NCI-H2081 (cell line): ENCODE data around the gene MYO7B.
"Not testable (repeated sequence)": the region's sequence is repeated elsewhere in the genome, so short reads cannot be mapped to it uniquely, and the experiment has no call there.

Experiments
- DNase-seq, 2 experiments: peaks; one replicate each; lab custom pipeline; 2025; lab: John Stamatoyannopoulos, UW

The MYO7B gene

GRCh38 chr2:127523269-127523939 lies 12.1 kb upstream of the MYO7B start:
- DNase-seq = no peak

- not testable (repeated sequence) for DNase-seq
These were observed 11.2 kb upstream of the MYO7B start for GRCh38 chr2:127524198-127524834.

DNA sequence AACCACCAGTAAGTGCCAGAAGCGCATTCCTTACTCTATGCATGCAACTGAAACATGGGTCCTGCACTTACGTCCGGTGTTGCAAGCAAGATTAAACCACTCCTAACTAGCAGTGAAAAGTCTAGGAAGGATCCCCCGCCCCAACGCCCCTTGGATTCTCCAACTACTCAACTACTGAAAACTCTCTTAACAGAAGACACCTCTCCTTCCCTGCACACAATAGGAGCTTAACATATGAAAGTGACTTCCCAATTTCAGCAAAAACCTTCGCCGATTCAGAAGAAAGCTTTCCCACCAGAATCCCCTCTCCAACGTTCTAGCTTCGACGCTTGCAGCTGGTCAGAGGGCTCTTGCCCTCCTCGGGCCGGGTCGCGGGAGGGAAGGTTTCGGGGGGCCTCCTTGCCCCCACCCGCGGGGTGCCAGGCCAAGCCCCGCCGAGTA lies 9.8 kb upstream of the MYO7B start:
- DNase-seq = no peak

DNA sequence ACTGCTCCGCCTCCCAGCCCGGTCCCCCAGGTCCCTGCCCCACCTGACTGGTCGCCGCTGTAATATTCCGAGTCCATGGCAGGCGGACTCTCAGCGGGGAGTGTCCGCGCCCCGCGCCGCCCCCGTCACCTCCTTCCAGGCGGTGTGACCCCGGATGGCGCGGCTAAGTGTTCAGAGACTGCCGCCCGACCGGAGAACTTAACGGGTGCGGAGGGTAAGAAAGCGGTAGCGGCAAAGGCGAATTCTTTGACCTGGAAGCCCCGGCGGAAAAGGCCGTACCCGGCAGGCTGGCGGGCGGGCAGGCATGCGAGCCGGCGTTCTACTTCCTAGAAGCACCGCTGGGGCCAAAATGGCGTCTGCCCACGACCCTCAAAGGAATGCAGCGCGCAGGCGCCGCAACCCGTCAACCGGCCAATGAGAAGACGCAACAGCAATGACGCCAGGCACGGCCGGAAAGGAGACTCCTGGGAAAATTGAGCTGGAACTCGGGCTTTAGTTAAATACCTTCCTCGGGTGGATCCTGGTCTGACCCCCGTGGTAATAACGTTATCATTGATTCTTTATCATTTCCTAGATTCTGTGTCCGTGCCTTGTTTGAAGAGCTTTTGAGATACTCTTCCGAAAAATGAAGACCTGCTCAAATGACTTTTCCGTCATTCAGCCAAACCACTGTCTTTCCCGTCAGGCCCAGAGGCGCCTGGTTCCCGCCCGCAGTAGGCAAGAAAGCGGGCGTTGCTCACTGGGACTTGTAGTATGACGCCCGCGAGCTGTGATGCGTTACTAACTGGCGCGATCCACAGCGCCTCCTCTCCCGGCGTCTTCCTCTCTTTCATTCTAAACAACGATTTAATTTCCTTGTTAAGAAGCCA lies 9.1 kb upstream of the MYO7B start, which contains the start of gene IWS1:
TSS of gene IWS1 (minus strand) at position 358 of the 869 bp plus-strand sequence. CDS start at position 77, 281 bp downstream.
- DNase-seq = peak; percentile 92 to 97

DNA sequence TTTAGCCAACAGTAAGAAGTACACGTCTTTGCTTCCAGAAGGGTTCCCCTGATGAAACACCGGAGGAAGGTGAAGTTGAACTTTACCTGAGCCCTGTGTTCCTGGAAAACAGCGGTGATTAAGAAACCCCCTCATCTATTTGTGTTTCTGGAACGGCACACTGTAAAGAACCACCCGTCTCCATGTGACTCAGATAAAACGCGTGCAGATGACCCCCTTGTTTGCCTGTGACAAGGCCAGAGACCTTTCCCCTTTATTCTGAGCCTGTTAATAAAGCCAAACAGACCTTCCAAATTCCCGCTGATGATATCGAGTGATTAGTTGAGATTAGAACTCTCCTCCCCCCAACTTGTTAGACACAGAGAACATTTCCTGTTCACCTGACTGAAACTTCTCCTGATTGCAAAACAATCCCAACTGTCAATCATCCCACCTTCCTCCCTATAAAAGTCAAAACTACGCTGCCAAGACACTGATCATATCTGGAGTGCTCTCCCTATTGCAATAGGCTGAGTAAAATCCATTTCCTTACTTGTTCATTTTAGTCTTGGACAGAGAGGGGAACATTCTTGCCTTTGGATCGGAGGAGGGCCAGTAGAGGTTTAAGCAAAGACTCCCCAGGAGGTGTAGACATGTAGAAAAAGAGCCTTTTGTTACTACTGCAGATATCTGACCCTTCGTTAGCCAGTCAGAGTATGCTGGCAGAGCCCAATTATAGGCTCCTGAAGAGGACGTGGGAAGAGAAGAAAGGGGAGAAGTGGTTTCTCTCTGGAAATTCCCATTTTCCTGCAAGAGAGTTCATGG lies 8.3 kb upstream of the MYO7B start:
- no peak for DNase-seq

- no peak for DNase-seq
These were observed 7.0 kb upstream of the MYO7B start for GRCh38 chr2:127528487-127528886.

- DNase-seq = not testable (repeated sequence)
These were observed 6.1 kb upstream of the MYO7B start for GRCh38 chr2:127529416-127529815.

DNA sequence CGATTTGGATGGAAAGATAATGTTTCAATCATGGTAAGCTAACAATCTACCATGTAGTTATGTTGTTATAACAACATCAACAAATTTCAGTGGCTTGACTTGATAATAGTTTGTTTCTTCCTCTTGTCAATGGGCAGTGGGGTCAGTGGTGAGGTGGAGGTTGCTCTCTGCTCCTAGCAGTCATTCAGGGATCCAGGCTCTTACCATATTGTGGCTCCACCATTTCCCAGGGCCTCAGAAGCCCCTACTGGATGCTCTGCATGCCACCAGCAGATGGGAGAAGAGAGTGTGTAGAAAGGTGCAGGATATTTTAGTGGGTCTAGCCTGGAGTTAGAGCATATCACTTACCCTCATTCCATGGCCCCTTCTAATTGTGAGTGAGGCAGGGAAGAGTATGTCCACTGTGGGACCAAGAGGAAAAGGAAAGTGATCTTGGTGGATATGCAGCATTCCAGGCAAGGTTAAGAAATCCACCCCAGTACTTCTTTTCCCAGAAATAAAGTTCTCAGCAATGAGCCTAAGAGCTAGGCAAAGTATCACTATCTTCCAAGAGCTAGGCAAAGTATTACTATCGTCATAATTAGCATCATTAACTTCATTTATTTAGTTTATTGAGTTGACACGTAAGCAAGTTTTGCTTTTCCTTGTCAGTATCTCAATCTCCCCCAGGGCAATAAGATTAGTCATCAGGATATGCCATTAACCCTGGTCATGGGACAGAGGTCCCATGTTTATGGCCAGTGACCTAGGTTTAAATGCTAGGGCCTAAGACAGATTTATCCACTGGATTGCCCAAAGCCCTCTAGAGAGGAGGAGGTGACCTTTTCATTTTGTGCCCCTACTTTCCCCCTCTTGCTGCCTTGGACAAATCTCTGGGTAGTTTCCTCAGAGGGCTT lies 5.0 kb upstream of the MYO7B start:
- no peak for DNase-seq

DNA sequence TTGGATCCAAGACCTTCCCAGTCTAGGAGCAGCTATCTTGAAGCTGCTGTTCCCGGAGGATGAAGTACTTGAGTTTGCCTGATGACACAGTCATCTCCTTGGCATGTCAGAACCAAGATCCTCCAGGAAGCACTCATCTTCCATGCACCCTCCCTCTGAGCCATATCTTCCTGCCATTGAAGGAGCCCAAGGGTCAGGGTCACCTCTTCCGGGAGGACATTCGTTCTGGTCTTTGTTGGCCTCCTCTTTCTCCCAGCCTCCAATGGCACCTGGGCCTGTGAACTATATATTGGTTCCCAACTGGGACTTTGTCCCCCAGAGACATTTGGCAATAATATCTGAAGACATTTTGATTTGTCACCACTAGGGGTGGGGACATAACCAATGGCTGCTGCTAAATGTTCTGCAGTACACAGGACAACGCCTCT lies 4.2 kb upstream of the MYO7B start:
- no peak for DNase-seq

DNA sequence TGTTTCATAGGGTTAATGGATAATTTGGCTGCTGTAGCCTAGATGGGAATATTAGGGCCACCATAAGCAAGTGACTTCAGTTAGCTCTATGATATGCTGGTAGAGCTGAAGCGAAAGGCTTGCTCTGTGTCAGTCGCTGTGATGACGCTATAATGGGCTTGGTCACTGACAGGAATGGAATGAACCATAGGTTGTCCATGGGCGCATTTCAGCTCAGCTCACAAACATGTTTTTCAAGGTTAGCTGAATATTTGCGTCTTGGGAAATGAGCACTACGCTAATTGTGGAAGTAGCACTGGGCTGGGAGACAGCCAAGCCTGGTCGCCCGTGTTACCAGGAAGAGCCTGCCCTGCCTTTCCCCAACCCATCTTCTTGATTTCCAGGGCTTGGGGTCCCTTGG lies 3.2 kb upstream of the MYO7B start:
- DNase-seq = no peak

GRCh38 chr2:127535918-127536317 lies 435 bp downstream of the MYO7B start:
- DNase-seq = no peak

- DNase-seq = no peak
These were observed 1.4 kb downstream of the MYO7B start for GRCh38 chr2:127536707-127537541.

GRCh38 chr2:127537644-127538043 lies 2.2 kb downstream of the MYO7B start:
- DNase-seq = no peak

GRCh38 chr2:127541809-127542208 lies 6.3 kb downstream of the MYO7B start:
- DNase-seq = no peak

DNA sequence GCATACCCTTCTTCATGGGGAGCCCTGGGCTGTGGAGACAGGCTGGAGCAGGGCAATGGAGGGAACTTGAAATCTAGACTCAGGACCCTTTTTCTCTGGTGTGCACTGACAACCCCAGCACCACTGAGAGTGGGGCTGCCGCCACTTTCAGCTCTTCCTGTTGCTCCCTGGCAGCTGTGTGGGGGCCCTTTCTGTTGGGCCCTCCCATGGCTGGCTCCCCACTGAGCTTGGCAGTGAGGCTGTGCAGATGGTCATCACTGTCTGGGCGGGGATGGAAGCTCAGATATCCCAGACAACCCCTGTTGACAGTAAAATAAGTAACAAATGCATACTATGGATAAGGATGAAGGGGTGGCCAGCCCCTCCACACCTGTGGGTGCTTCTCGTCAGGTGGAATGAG lies 6.7 kb downstream of the MYO7B start:
- DNase-seq = peak in 1 of 2 experiments; percentile 11

- DNase-seq = not testable (repeated sequence)
These were observed 7.6 kb downstream of the MYO7B start for GRCh38 chr2:127543013-127543501.

DNA sequence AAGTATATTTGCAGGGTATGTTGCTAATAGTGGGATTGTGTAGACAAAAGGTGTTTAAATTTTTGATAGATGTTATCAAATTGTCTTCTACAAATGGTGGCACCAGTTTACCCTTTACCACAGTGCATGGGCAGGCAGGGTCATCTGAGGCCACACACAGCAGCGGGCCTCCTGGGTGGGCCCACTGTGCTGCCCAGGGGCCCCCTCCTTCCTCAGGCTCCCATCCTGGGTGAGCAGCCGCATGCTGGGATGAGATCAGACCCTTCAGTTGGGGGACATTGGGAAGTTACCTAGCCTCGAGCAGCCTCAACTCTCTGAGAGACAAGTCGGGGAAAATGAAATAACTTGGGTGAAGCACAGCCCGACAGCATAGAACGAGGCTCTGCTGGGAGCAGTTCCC lies 9.7 kb downstream of the MYO7B start:
- no peak for DNase-seq

- DNase-seq = no peak
These were observed 10.3 kb downstream of the MYO7B start for GRCh38 chr2:127545796-127546195.

DNA sequence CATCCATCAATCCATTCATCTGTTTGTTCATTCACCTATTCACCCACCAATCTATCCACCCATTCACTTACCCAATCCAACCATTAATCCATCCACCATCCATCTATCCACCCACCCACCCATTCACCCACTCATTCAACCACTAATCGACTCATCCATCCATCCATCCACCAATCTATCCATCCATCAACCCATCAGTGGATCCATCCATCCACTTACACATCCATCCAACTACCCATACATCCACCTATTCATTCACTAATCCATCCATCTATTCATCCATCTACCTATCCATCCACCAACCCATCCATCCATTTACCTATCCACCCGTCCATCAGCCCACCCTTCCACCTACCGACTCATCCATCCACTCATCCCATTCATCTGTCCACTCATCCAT lies 11.3 kb downstream of the MYO7B start:
- no peak for DNase-seq
